IPS DF 4.7 (cell line): Measurements from ENCODE around the gene ACVR1.

Experiments used
- DNase-seq: peaks from one replicate; pipeline ENCODE4 v3.0.0-alpha.2; 2013; ENCODE audit warnings: low spot score; ENCODE audit errors: extremely low read depth

The ACVR1 gene

DNA sequence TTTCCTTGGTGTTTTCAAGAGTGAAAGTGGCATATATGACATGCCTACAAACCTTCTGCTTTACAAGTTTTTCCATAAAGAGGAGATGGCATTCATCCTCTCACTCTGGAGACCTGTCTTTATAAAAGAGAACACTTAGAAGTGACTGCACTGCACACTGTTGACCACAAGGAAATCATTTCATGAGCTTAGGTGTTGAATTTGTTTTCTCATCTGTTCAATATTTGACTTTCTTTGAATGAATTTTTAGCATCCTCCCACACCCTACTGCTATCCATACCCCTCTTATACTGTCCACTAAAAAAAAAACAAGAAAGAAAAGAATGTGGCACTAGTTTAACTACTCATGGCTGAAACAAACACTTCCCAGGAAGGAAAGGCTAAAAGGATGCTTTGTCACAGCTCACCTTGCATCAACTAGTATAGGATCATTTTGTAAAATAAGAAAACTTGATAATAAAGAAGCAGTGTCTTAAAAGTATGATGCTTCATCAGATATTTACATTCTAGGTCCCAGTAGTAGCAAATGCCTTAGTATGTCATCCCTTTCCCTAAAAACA, 83.0 kb downstream of the ACVR1 start:
- DNase-seq, result no peak

DNA sequence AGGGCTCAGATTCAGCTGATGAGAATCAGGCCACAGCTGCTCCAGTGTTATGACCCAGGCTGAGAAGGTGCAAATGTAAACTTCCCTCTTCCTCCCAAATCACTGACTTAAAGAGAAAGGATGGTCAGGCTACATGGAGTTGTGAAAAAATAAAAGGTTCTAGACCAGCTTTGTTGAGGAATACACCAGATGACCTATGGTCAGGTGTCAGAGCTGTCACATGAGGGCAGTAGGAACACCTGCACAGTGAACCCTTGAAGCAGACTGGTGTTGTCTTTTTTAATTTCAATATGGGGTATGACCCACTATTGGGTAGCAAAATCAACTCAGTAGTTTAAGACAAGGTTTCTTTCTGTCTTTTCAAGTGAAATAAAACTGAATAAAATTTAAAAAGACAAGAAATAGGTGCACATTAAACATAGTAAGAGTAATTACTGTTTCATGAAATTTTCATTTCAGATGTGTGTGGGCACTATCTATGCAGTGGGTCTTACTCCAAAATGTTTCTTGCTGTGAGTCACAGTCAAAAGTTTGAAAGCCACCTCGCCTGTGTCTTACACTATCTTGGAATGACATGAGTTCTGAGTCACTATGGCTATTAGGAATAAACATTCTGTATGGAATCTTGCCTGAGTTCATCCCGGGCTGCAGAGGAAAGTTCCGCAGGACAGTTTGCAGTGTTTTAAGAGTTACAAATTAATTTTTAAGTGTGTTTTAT, 83.6 kb downstream of the ACVR1 start:
- no peak for DNase-seq

DNA sequence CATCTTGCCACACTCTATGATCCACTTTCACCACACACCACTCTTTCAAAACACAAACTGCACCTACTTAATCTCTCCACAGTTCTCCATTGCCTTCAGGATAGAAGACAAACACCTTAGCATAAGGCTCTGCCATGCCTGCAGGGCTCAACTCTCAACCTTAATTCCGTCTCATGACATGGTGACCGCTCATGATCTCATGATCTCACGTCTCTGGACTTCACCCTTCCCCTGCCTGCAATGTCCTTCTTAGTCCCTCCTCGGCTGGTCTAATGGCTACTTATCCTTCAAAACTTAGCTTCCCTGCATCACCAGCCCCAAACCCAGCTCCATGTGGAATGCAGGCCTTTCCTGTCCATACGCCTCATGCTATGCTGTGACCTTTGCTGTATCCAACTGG, 85.3 kb downstream of the ACVR1 start:
- DNase-seq, result no peak

DNA sequence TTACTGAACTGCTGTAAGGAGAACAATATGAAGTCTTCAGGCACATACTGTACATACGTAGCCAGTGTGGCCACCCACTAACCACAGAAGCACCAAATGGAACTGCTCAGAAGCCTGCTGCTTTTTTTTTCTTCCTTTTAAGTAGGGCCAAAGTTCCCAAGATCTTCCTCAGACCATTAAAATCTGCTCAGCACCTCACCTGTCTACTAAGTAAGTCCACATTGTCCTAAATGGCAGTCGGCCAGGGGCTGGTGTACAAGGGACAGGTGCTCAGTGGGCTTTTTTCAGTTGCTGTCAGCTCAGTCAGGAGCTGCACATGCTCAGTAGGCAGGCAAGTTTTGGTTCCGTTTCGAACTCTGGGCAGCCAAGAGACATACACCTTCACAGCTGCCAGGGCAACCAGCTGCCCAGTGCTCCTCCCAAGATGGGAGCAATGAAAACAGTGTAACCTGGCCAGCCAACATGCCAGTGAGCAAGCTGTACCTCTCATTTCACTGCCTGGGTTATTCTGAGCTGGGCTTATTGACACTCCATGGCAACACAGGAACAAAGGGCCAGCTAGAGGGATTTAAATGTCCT, 86.1 kb downstream of the ACVR1 start:
- DNase-seq, result no peak

DNA sequence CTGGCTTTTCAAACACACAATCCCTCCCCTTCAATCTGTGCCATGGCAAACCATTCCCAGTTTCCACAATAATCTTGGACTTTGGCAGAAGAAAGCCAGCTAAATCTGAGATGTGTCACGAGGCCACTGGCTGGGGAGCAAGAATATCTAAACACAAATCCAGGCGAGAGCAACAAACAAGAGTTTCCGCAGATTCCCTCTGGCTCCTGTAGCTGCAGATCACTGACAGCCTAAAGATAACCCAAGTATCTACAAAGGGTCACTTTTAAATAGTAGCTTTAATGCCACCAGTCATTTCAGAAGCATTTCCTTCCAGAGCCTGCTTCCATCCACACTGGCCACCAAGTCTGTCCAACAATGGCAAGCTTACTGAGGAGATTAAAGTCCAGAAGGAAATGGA, 86.9 kb downstream of the ACVR1 start:
- DNase-seq, result no peak

DNA sequence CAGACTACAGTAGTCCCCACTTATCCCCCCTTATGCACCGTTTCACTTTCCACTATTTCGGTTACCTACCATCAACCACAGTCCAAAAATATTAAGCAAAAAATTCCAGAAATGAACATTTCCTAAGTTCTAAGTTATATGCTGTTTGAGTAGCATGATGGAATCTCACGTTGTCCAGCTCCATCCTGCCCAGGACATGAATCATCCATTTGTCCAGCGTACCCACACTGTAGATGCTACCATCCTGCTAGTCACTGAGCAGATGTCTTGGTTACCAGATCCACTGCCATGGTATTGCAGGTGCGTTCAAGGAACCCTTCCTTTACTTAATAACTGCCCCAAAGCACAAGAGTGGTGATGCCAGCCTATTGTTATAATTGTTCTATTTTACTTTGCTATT, 87.9 kb downstream of the ACVR1 start:
- DNase-seq, result no peak

DNA sequence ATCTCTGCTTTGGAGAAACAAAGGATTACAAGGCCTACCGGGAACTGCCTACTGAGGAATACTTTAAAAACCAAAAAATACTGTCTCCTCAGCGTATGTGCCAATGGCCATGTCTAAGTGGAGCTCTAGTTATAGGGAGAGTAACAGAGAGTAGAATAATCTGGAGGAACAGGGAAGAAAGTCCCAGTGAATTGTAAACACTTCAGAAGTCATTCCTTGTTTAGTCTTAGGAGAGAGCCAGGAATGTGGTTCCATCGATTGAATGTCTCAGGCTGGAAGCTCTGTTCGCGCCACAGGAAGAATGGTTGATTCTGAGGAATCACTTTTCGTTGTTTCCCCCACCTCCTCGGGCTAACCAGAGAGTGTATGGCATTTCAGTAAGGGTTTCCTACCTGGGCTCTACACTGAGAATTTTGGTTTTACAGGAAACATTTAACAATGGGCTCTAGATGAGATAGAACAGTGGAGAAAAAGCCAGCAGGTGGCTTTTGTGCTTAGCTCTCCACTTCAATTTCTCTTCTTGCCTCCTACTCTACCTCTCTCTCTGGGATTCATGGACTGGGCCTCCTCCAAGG, 88.7 kb downstream of the ACVR1 start:
- DNase-seq, result no peak

DNA sequence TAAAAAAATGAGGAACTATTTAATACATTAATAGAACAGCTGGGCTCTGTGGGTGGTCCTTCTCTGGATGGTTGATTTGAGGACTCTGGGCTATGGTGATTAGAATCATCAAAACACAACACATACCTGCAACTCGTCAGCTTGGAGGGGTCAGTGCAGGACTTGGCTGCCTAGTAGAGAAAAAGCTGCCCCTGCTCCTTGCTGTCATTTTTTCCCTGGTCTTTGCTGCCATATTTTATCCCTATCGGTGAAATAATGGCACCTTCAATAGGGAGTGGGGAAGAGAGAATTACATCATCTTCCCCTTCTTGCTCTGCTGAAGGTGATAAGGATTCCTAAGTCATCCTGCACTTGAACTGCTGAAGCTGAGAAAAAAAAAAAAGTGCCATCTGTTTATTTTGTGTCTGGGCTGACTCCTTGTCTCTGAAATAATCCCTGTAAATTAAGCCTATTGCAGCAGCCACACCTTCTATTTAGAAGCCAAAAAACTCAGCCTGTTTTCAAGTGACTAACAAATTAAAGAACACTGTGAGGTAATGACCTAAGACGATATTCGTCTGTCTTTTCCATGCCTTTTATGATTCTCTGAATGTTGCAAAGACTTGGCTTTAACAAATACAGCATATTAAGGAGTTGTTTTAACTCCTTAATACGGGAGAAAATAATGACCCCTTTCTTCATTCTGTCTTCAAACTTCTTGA, 89.3 kb downstream of the ACVR1 start:
- no peak for DNase-seq

DNA sequence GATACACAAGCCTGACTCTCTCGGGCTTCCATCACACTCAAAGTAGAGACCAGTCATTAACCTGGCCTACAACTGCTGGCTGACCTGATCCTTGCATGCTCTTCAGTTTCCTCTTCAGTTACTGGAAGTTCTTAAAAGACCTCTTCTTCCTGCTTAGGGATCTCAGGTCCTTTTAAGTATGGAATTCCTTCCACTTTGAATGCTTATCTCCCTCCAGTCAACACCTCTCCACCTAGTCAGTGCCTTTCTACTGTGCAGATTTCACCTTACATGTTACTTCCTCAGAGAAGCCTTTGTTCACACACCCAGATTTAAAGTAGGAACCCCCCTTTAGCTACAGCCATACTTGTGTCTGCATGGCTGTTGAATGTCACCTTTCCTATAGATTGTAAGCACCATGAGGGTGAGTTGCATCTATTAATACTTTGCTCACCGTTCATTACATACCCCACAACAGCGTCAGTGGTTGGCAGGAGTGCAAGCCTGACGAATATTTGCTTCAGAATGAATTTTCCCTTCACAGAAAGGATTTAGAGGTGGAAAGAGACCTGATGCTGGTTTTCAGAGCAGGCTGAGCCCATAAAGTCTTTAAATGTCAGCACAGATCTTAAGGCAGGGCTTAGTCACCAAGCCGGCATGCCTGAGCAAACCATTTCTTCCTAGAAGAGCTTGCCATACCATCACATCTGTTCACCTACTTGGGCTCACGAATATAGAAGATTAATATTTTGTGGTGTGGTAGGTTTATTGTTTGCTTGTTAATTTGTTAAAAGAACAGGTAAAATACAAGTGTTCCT, 90.1 kb downstream of the ACVR1 start:
- no peak for DNase-seq

DNA sequence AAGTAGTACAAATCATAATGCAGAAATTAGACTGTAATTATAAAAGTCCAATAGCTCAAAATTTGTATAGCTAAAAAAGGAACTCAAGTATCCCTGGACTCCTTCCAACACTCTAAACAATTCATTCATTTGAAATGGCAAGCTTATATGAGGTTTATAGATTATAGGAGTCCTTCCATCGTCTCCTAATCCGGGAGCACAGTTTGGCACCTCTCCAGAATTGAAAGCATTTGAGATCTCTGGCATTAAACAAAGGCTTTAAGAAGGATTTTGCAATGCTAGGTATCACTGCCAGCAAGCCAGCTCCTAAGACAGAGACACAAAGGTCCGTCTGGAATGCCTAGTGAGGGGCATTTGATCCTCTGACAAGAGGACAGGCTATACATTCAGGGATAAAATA, 90.9 kb downstream of the ACVR1 start:
- no peak for DNase-seq

DNA sequence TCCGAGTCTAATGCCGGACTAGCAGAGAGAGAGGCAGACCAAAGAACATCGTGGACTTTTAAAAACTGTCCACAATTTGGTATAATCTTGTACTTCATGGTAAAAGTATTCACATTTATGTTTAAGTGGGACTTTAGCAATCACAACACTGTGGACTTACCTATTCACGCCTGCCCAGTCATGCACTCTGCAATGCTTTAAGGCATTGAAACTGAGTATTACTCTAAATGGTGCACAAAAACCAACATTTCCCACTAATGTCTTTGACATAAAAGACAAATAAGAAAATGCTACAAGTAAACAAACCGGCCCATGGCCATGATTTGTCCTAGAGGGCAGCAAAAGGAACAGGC, 91.3 kb downstream of the ACVR1 start:
- no peak for DNase-seq

DNA sequence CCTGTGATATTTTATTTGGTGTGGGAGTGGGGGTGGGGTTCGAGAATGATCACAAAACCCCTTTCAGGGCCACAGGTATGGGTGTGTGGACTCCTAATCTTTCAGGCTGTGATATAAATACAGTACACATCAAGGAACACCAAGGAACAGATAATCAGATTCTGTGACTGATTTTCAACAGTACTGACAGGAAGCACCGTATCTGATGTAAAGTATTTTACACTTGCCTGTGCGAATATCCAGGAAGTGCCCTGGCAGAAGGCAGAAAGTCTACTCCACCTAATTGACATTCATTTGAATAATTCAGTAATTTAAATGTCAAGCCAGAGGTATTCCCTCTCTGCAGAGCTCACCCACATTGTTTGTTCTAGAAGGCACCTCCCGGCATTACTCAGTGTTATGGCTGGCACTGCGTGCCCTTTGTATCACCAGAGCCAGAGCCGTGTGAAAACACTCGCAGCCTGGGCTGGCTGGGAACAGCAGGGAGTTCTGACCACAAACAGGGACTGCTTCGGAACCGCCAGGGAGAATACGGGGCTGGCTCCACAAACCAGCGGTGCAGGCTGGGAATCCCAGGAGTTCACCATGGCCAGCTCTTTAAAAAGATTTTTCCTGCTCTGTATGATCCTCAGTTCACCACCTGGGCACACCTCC, 91.8 kb downstream of the ACVR1 start:
- no peak for DNase-seq

DNA sequence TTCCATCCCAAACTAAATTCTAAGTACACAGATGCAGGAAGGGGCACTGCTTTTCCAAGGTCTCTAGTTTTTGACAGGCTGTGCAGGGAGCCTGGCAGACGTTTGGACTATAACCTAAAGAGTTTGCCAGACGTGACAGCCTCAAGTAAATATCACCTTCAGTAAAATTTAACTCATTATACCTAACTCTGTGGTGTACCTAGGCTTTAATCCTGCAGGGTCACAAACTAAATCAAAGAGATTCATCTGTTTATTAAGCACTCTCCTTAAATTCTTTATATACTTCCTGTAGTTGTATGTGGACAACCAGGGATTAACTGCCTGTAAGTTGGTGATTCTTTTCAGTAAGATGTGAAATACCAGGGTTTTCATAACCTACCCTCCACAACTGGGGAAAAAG, 92.9 kb downstream of the ACVR1 start:
- no peak for DNase-seq

DNA sequence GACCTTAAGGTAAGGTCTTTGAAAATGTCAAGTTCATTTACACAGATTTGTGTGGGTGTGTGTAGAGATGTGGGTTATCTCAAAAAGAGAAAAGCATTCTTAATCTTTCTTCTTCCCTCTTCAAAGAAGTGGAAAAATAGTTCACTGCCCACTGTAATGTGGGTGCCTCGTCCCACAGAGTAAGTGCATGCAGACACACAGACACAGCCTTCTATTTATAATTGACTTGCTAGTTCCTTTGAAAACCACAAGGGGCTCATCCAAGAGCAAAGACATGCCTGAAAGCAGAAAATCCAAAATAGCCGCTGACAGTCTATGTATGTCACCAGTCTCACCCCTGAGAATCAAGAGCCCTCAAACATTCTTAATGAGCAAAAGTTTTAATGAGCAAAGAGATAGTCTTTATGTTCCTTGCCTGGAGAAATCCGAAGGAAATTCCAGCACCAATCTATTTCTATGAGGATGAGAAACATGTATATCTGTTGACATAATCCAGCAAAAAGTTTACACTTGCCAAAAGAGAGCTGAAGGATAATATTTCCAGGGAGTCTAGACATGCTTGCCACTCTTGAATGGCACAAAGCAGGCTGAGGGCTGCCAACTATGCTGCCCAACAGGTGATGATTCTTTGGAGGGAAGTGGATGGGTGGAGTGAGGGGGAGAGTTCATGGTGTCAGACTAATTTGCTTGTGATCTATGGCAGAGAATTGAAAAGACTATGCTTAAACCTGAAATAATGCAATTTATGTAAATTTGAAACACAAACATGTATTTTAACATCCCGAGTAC, 93.9 kb downstream of the ACVR1 start:
- no peak for DNase-seq

DNA sequence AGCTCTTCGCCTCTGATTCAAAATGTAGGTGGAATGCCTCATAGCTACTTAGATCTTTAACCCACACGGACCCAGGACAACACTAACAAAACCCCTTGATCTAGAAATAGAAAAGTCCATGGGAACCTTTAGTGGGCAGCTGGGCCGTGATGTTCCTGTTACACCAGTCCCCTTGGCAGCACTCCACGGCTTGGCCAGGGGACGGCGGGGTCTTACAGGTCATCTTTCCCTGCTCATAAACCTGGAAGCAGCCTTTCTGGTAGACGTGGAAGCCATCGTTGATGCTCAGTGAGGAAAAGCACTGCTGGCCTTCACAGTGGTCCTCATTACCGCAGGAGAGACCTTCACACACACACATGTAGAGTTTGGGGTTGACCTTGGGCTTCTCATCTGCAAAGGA, 95.9 kb downstream of the ACVR1 start:
- no peak for DNase-seq

DNA sequence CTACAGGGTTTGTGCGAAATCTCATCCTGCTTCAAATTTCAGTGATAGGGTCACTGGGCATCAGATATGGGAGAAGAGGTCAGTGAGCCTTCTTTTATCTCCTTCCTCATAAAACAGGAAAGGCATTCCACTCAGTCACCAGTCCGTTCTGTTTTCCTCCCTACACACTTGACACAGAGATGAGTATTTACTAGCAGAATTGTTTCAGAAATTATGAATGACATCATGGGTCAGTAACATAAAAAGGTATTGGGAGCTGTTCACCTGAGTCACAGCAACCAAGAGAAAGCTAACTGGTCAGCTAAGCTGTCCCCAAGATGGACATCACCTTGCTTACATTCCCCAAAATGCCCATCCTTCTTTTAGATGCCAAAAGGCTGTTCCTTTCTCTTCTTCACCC, 96.3 kb downstream of the ACVR1 start:
- no peak for DNase-seq

DNA sequence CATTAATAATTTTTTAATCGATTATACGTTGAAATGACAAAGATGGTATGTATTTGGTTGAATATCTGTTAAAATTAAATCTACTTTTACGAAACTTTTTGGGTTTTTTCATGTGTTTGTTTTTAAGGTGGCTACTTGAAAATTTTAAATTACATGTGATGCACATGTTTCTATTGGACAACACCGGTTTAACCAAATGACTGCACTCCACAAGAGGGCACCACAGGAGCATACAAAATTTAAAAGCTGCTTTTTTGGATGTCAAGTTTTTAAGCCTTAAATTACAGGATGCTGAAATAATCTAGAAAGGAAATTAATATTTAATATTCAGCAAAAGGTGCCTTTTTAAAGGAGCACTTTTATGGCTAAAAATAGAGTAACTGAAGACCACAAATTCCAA, 98.7 kb downstream of the ACVR1 start:
- no peak for DNase-seq

DNA sequence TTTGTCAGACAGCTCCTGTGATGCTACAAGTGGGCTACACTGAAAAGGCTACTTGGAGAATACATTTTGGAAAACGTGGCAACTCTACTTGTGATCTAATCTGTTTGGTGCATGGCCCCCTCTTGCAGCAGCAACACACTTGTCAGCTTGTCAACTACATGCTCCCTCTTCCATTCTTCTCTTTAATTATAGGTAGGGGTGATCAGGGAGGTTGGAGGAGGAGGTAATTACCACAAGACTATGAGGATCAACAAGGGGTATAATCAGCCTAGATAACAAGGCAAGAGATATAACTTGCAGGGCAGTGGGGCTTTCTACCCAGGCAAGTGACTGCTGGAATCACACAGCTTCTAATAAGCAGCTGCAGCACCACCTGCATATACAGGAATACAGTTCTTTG, 104.9 kb downstream of the ACVR1 start:
- DNase-seq, result no peak

DNA sequence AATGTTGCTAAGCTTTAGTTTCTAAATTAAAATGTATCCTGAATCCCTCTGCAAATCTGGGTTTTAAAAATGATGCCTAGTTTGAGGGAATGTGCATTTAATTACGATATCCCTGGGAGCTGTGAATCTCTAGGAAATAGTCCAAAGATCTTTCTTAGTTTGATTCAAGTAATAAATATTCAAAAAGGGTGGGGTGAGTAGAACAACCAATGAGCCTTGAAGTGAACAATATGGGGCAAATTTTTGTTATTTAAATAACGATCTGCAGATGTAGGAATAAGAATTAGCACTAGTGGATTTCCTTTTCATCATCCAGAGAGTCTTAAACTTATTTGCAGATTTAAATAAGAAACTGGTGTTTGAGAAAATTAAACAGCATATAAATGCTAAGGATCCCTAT, 106.3 kb downstream of the ACVR1 start:
- no peak for DNase-seq

DNA sequence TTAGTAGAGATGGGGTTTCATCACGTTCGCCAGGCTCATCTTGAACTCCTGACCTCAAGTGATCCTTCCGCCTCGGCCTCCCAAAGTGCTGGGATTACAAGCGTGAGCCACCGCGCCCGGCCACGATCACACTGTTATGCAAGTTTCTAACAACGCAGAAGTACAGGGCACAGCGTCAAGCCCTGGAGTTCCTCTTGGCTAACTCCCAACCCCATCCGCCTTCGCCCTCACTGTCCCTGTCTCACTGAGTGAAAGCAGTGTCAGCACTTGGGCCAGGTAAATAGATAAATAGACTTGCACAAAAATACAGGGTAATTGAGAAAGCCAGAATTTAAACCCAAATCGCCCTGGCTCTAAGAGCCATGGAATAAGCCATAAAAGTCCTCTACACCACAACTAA, 111.7 kb downstream of the ACVR1 start:
- DNase-seq, result no peak
